CD14-positive monocyte (primary cell): Measurements from ENCODE around the gene PLXNC1. TPM values are rescaled to one million over a fixed set of nuclear protein-coding genes. Genes with fewer than 3 reads are reported as not detected.
A peak's percentile ranks its signal among the peaks of the same experiment; 100 is the strongest.

Experiments
- DNase-seq, 3 donors: peaks; one replicate each; pipeline ENCODE4 v3.0.0-alpha.2; 2011 to 2022
- H2AFZ ChIP-seq: 2 replicates; pipeline ENCODE4 v1.6.0; 2012; ENCODE audit warnings: mild to moderate bottlenecking, low read depth, low read length, inconsistent platforms; ENCODE audit not compliant: insufficient read depth, poor library complexity, severe bottlenecking
- H3K27ac ChIP-seq, 2 donors: 1 replicate in 1 of 2; 2 replicates in 1 of 2; pipeline ENCODE4 v1.5.1; 2012 to 2013; ENCODE audit warnings: low read length in 2 of 2, control low read depth in 1 of 2, inconsistent platforms in 1 of 2, low read depth in 1 of 2, mild to moderate bottlenecking in 1 of 2
- H3K27me3 ChIP-seq, 2 donors: one replicate each; pipeline versions ENCODE4 v1.6.0 to v1.6.1; 2011 to 2013; ENCODE audit warnings: low read length in 2 of 2; ENCODE audit not compliant: control insufficient read depth in 2 of 2, insufficient read depth in 2 of 2
- H3K36me3 ChIP-seq, 2 donors: replicated peaks in 1 of 2; 1 replicate in 1 of 2; 2 replicates in 1 of 2; pipeline versions ENCODE4 v1.5.1 to v1.6.1; 2012 to 2013; ENCODE audit warnings: low read length in 2 of 2, control low read depth in 1 of 2, inconsistent platforms in 1 of 2, mild to moderate bottlenecking in 1 of 2; ENCODE audit not compliant: insufficient read depth in 2 of 2, control insufficient read depth in 1 of 2
- H3K4me1 ChIP-seq, 2 donors: 1 replicate in 1 of 2; 2 replicates in 1 of 2; pipeline versions ENCODE4 v1.5.1 to v1.6.1; 2012 to 2013; ENCODE audit warnings: low read length in 2 of 2, control low read depth in 1 of 2, inconsistent platforms in 1 of 2, mild to moderate bottlenecking in 1 of 2, moderate library complexity in 1 of 2; ENCODE audit not compliant: insufficient read depth in 2 of 2, control insufficient read depth in 1 of 2
- H3K4me2 ChIP-seq: replicated peaks from 2 replicates; pipeline ENCODE3; 2012; ENCODE audit warnings: low read length, moderate library complexity, mild to moderate bottlenecking; ENCODE audit not compliant: poor library complexity, severe bottlenecking; ENCODE audit errors: extremely low read depth
- H3K4me3 ChIP-seq, 3 experiments: fragments of 200-600 bp in 1 of 3; sonication (generic) in 1 of 3; replicated peaks in 1 of 3; 1 replicate in 2 of 3; 2 replicates in 1 of 3; pipeline ENCODE4 v1.5.1; 2011 to 2013; ENCODE audit warnings: low read length in 3 of 3, mild to moderate bottlenecking in 3 of 3, control low read depth in 2 of 3, low read depth in 2 of 3, inconsistent platforms in 1 of 3, moderate library complexity in 1 of 3
- H3K79me2 ChIP-seq: 2 replicates; pipeline ENCODE4 v1.6.0; 2012; ENCODE audit warnings: mild to moderate bottlenecking, control low read depth, inconsistent platforms, low read length, moderate library complexity; ENCODE audit not compliant: insufficient read depth
- H3K9ac ChIP-seq: 2 replicates; pipeline ENCODE4 v1.6.0; 2017; ENCODE audit warnings: low read length, mild to moderate bottlenecking; ENCODE audit not compliant: insufficient read depth, poor library complexity, severe bottlenecking
- H3K9me3 ChIP-seq, 2 donors: replicated peaks in 1 of 2; 1 replicate in 1 of 2; 2 replicates in 1 of 2; pipeline versions ENCODE4 v1.5.1 to v1.6.1; 2012 to 2013; ENCODE audit warnings: low read length in 2 of 2, control low read depth in 1 of 2; ENCODE audit not compliant: control insufficient read depth in 1 of 2, insufficient read depth in 1 of 2
- H4K20me1 ChIP-seq: 2 replicates; pipeline ENCODE4 v1.6.0; 2012; ENCODE audit warnings: mild to moderate bottlenecking, low read length, control low read depth, moderate library complexity; ENCODE audit not compliant: insufficient read depth
- H3K27ac Mint-ChIP-seq, 7 donors: one replicate each; pipeline ENCODE4 v1.8.0; 2020; ENCODE audit warnings: mild to moderate bottlenecking in 7 of 7, mixed read lengths in 7 of 7, moderate library complexity in 6 of 7, inconsistent platforms in 2 of 7
- H3K27me3 Mint-ChIP-seq, 3 donors: one replicate each; pipeline ENCODE4 v1.8.0; 2021 to 2022; ENCODE audit warnings: low read depth in 3 of 3, mild to moderate bottlenecking in 3 of 3, mixed read lengths in 3 of 3, moderate library complexity in 3 of 3, inconsistent platforms in 1 of 3
- H3K36me3 Mint-ChIP-seq, 2 donors: one replicate each; pipeline ENCODE4 v1.8.0; 2020; ENCODE audit warnings: mixed read lengths in 2 of 2, inconsistent platforms in 1 of 2, mild to moderate bottlenecking in 1 of 2
- H3K4me1 Mint-ChIP-seq: one replicate; pipeline ENCODE4 v1.8.0; 2020; ENCODE audit warnings: mild to moderate bottlenecking, mixed read lengths
- H3K4me3 Mint-ChIP-seq, 2 donors: one replicate each; pipeline ENCODE4 v1.8.0; 2020; ENCODE audit warnings: mild to moderate bottlenecking in 2 of 2, mixed read lengths in 2 of 2, moderate library complexity in 1 of 2
- H3K9me3 Mint-ChIP-seq, 7 donors: one replicate each; pipeline ENCODE4 v1.8.0; 2020 to 2022; ENCODE audit warnings: mixed read lengths in 7 of 7, mild to moderate bottlenecking in 6 of 7, moderate library complexity in 6 of 7, inconsistent platforms in 2 of 7
- WGBS: methylation state at CpG from one replicate; pipeline ENCODE4 v1.1.5; 2013; ENCODE audit warnings: missing lambda C conversion rate; ENCODE audit not compliant: insufficient coverage; 5-methylcytosine and 5-hydroxymethylcytosine counted together
- intact Hi-C, 2 donors: fragments of 100-400 bp; cut with micrococcal nuclease; formaldehyde crosslinking; loops; one replicate each; pipeline versions ENCODE4 v1.15.0 to v1.15.1; 2023
- polyA plus RNA-seq, 3 donors: library from polyadenylated mRNA; depleted of rRNA in 1 of 3; unstranded in 2 of 3; stranded (reverse) in 1 of 3; fragments of 300-500 nt in 2 of 3; fragments of >200 nt in 1 of 3; fragmentation: Illumina TruSeq in 2 of 3; gene quantifications; 1 replicate in 2 of 3; 2 replicates in 1 of 3; pipeline ENCODE4 v1.2.3, GENCODE V29; 2012 to 2021
- TF ChIP-seq, protein P1 (sequence below): fragments of 200-600 bp; IDR thresholded peaks from one replicate; pipeline ENCODE4 v1.8.0; 2022; ENCODE audit warnings: antibody characterized with exemption, mild to moderate bottlenecking

PLXNC1 gene
- polyA plus RNA-seq, 3 donors, result 14.3 to 35.2 (median 15.4) TPM

DNA sequence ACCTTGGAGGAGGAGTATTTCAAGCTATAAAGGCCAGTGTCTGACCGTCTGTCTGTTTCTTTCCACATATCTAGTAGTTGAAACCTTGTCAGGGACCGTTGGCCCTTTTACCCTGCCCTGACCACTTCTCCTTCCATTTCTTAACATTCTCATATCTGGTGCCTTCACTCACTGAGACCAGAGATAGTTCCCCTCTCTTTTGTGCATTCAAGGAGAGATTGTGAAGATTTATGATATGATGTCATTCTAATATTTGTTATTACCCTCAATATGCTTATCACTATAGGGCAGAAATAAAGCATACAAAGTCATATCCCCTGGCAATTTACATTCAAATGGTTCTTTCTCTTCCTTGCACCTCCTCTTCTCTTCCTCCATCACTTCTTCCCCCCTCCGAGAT, 83.3 kb downstream of the PLXNC1 start:
- Histone ChIP-seq H3K27ac (peak overlapping the region; percentile 23 to 68), H2AFZ (no peak overlapping the region), H3K36me3 (peaks cover 28 to 85% of the 10 kb centered on the region in 2 donors), H3K4me3 (no peak overlapping the region), H3K79me2 (no peaks in the 10 kb centered on the region), H3K9ac (no peak overlapping the region), H3K9me3 (no peaks in the 10 kb centered on the region), H3K27me3 (no peaks in the 10 kb centered on the region), H4K20me1 (peaks cover 7% of the 10 kb centered on the region), H3K4me2 (peak overlapping the region; percentile 1), H3K4me1 (peaks cover 24 to 39% of the 10 kb centered on the region in 2 donors)
- Mint-ChIP-seq H3K27ac (peak overlapping the region; percentile 58 to 88 (median 76)), H3K4me3 (no peak overlapping the region), H3K36me3 (peaks cover 76 to 91% of the 10 kb centered on the region in 2 donors), H3K27me3 (peaks cover 0 to 2% (median 2%) of the 10 kb centered on the region in 3 donors), H3K9me3 (no peaks in the 10 kb centered on the region), H3K4me1 (peaks cover 31% of the 10 kb centered on the region)
- intact Hi-C loops, result no loop called here
- TF ChIP-seq, protein P1, sequence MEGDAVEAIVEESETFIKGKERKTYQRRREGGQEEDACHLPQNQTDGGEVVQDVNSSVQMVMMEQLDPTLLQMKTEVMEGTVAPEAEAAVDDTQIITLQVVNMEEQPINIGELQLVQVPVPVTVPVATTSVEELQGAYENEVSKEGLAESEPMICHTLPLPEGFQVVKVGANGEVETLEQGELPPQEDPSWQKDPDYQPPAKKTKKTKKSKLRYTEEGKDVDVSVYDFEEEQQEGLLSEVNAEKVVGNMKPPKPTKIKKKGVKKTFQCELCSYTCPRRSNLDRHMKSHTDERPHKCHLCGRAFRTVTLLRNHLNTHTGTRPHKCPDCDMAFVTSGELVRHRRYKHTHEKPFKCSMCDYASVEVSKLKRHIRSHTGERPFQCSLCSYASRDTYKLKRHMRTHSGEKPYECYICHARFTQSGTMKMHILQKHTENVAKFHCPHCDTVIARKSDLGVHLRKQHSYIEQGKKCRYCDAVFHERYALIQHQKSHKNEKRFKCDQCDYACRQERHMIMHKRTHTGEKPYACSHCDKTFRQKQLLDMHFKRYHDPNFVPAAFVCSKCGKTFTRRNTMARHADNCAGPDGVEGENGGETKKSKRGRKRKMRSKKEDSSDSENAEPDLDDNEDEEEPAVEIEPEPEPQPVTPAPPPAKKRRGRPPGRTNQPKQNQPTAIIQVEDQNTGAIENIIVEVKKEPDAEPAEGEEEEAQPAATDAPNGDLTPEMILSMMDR, result no peak
- peak in 1 of 3 donors; percentile 18 for DNase-seq
- 0% methylated on average over 1 of the region's 3 CpGs for WGBS

DNA sequence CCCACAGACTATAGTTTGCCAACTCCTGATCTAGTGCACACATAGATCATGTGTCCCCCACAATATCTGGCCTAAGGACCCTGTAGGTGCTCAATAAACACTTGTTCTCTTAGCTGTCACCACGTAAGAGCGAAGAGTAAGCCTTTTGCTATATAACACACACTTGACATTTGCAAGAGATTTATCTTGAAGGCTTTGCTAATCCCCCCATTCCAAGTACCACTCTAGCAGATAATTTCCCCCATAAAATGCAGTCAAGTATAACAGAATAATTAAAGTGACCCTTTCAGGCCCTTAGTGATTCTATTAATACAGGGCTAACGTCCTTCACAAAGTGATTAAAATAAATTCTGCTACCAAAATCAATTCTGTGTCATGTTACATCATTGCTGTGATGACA, 87.5 kb downstream of the PLXNC1 start:
- no peak for DNase-seq
- no peak overlapping the region for H3K27ac ChIP-seq
- no peak overlapping the region for H3K4me3 ChIP-seq
- no peaks in the 10 kb centered on the region for H3K27me3 ChIP-seq
- H3K4me1 Mint-ChIP-seq, result peaks cover 44% of the 10 kb centered on the region
- peaks cover 17 to 80% of the 10 kb centered on the region in 2 donors for H3K36me3 ChIP-seq
- H3K9ac ChIP-seq, result no peak overlapping the region
- H3K79me2 ChIP-seq, result no peaks in the 10 kb centered on the region
- peaks cover 0 to 2% (median 0%) of the 10 kb centered on the region in 3 donors for H3K27me3 Mint-ChIP-seq
- peaks cover 37 to 52% of the 10 kb centered on the region in 2 donors for H3K4me1 ChIP-seq
- H3K4me2 ChIP-seq, result no peak overlapping the region
- H3K27ac Mint-ChIP-seq, result no peak overlapping the region
- H3K36me3 Mint-ChIP-seq, result peaks cover 64 to 85% of the 10 kb centered on the region in 2 donors
- 100% methylated on average over 2 of the region's 3 CpGs for WGBS
- TF ChIP-seq, protein P1, result no peak
- H3K9me3 ChIP-seq, result no peaks in the 10 kb centered on the region
- H3K4me3 Mint-ChIP-seq, result no peak overlapping the region
- H2AFZ ChIP-seq, result no peak overlapping the region
- H4K20me1 ChIP-seq, result peaks cover 4% of the 10 kb centered on the region
- no peaks in the 10 kb centered on the region for H3K9me3 Mint-ChIP-seq
- intact Hi-C loops, result no loop called here
